HCT116 (cell line): Measurements from ENCODE around the gene CNPPD1. TPM values are rescaled to one million over a fixed set of nuclear protein-coding genes. Genes with fewer than 3 reads are reported as not detected.

Experiments
- ATAC-seq: fragments of 200-7000 bp; cut with Tn5 transposase; 2 replicates; pipeline ENCODE4 v1.9.1; 2020; ENCODE audit warnings: mild to moderate bottlenecking, moderate library complexity
- BruUV-seq: library from RNA; stranded (reverse); fragments of 400-500 nt; replicated peaks from 2 replicates; lab custom pipeline; 2021; lab: Mats Ljungman, UMichigan
- CTCF ChIA-PET: fragments of 300-600 bp; sonication (Branson Sonifier 250); formaldehyde crosslinking; loops from one replicate; lab custom pipeline; 2021; ENCODE audit warnings: antibody characterized with exemption; lab: Charles Lee
- POLR2A ChIA-PET: fragments of 300-600, 350-600 bp; sonication (Branson Sonifier 250); formaldehyde crosslinking; loops from one replicate; lab custom pipeline; 2021; ENCODE audit warnings: antibody characterized with exemption; lab: Charles Lee
- RAD21 ChIA-PET, 2 experiments: fragments of 300-600 bp; sonication (Branson Sonifier 250); formaldehyde crosslinking; loops; one replicate each; lab custom pipeline; 2023; ENCODE audit warnings: low total read pairs in 2 of 2; ENCODE audit not compliant: uncharacterized antibody in 2 of 2, unreplicated experiment in 2 of 2, low non-redundant PET in 1 of 2; lab: Charles Lee
- DNase-seq: peaks from one replicate; pipeline ENCODE4 v3.0.0-alpha.2; 2010; ENCODE audit warnings: low read depth, low spot score
- H2AFZ ChIP-seq: fragments of 200-600 bp; shearing (Covaris generic), sonication (generic); 2 replicates; pipeline ENCODE4 v1.6.1; 2017; ENCODE audit warnings: low read depth, mixed run types, mixed read lengths, antibody characterized with exemption, low read length; ENCODE audit not compliant: poor library complexity, severe bottlenecking
- H3K27ac ChIP-seq: 2 replicates; pipeline ENCODE4 v1.5.1; 2012; ENCODE audit warnings: low read depth, low read length
- H3K27me3 ChIP-seq: fragments of 200-600 bp; sonication (generic); 2 replicates; pipeline ENCODE4 v1.6.1; 2016; ENCODE audit warnings: mixed run types, low read length, mixed read lengths; ENCODE audit not compliant: insufficient read depth
- H3K36me3 ChIP-seq, 2 experiments: fragments of 200-500 bp in 1 of 2; fragments of 200-600 bp in 1 of 2; sonication (Bioruptor generic) in 1 of 2; sonication (generic) in 1 of 2; 2 replicates each; pipeline versions ENCODE4 v1.5.1 to v1.6.1; 2014 to 2016; ENCODE audit warnings: low read length in 2 of 2, inconsistent platforms in 1 of 2, mixed read lengths in 1 of 2, mixed run types in 1 of 2; ENCODE audit not compliant: insufficient read depth in 2 of 2, control insufficient read depth in 1 of 2
- H3K4me1 ChIP-seq, 2 experiments: fragments of 200-600 bp in 1 of 2; sonication (generic) in 1 of 2; 2 replicates each; pipeline versions ENCODE4 v1.5.1 to v1.6.1; 2012 to 2017; ENCODE audit warnings: low read length in 2 of 2, inconsistent platforms in 1 of 2, mild to moderate bottlenecking in 1 of 2, mixed read lengths in 1 of 2, mixed run types in 1 of 2, moderate library complexity in 1 of 2; ENCODE audit not compliant: insufficient read depth in 2 of 2, control insufficient read depth in 1 of 2
- H3K4me2 ChIP-seq: fragments of 200-600 bp; sonication (generic); 2 replicates; pipeline ENCODE4 v1.6.1; 2017; ENCODE audit warnings: mixed run types, low read length, mixed read lengths
- H3K4me3 ChIP-seq, 2 experiments: fragments of 200-600 bp in 1 of 2; sonication (generic) in 1 of 2; replicated peaks in 1 of 2; 2 replicates each; pipeline ENCODE4 v1.5.1; 2011 to 2016; ENCODE audit warnings: low read length in 2 of 2, control low read depth in 1 of 2, low read depth in 1 of 2, mild to moderate bottlenecking in 1 of 2, mixed read lengths in 1 of 2, mixed run types in 1 of 2
- H3K79me2 ChIP-seq: fragments of 200-600 bp; sonication (generic); 2 replicates; pipeline ENCODE4 v1.6.1; 2017; ENCODE audit warnings: mild to moderate bottlenecking, mixed run types, low read length, moderate library complexity, mixed read lengths; ENCODE audit not compliant: insufficient read depth
- H3K9ac ChIP-seq: fragments of 200-600 bp; sonication (generic); 2 replicates; pipeline ENCODE4 v1.6.1; 2016; ENCODE audit warnings: low read length, mixed read lengths
- H3K9me2 ChIP-seq: fragments of 200-600 bp; sonication (generic), shearing (Covaris generic); 2 replicates; pipeline ENCODE4 v1.6.1; 2017; ENCODE audit warnings: mixed run types, mild to moderate bottlenecking, moderate library complexity; ENCODE audit not compliant: insufficient read depth
- H3K9me3 ChIP-seq, 2 experiments: fragments of 200-500 bp in 1 of 2; fragments of 200-600 bp in 1 of 2; sonication (Bioruptor generic) in 1 of 2; sonication (generic) in 1 of 2; 2 replicates each; pipeline ENCODE4 v1.6.1; 2014 to 2017; ENCODE audit warnings: low read length in 2 of 2, mixed read lengths in 2 of 2, inconsistent platforms in 1 of 2, low read depth in 1 of 2, mild to moderate bottlenecking in 1 of 2, mixed run types in 1 of 2, moderate library complexity in 1 of 2; ENCODE audit not compliant: control insufficient read depth in 1 of 2, insufficient read depth in 1 of 2
- H4K20me1 ChIP-seq: fragments of 200-600 bp; sonication (generic), shearing (Covaris generic); 2 replicates; pipeline ENCODE4 v1.6.1; 2017; ENCODE audit warnings: mixed run types, mild to moderate bottlenecking, moderate library complexity; ENCODE audit not compliant: insufficient read depth
- CTCF ChIP-seq, 3 experiments: fragments of 200-600 bp in 1 of 3; sonication (generic) in 1 of 3; IDR thresholded peaks in 2 of 3; conservative IDR thresholded peaks in 1 of 3; 2 replicates each; pipeline ENCODE4 v1.5.1; 2012 to 2017; ENCODE audit warnings: low read depth in 2 of 3, low read length in 2 of 3, antibody characterized with exemption in 1 of 3, borderline replicate concordance in 1 of 3, control low read depth in 1 of 3, mild to moderate bottlenecking in 1 of 3, mixed read lengths in 1 of 3, mixed run types in 1 of 3, moderate library complexity in 1 of 3; ENCODE audit not compliant: insufficient read depth in 1 of 3
- EGR1 ChIP-seq: IDR thresholded peaks from 2 replicates; pipeline ENCODE4 v1.6.1; 2012; ENCODE audit warnings: low read depth
- EZH2 ChIP-seq: fragments of 200-600 bp; sonication (generic); IDR thresholded peaks from 2 replicates; pipeline ENCODE4 v1.6.1; 2017; ENCODE audit warnings: antibody characterized with exemption, mixed run types
- EZH2phosphoT487 ChIP-seq: fragments of 200-600 bp; IDR thresholded peaks from 2 replicates; pipeline ENCODE4 v1.6.1; 2018; ENCODE audit warnings: antibody characterized with exemption, borderline replicate concordance
- POLR2A ChIP-seq: IDR thresholded peaks from 2 replicates; pipeline ENCODE4 v1.7.0; 2011; ENCODE audit warnings: borderline replicate concordance; ENCODE audit not compliant: insufficient read depth, insufficient read length; ENCODE audit errors: extremely low read depth
- REST ChIP-seq: IDR thresholded peaks from 2 replicates; pipeline ENCODE4 v1.6.1; 2012; ENCODE audit warnings: low read depth
- SRF ChIP-seq: IDR thresholded peaks from 2 replicates; pipeline ENCODE4 v1.6.1; 2012; ENCODE audit warnings: low read depth
- TCF7L2 ChIP-seq: IDR thresholded peaks from 2 replicates; pipeline ENCODE4 v1.7.0; 2011; ENCODE audit warnings: borderline replicate concordance, inconsistent platforms; ENCODE audit not compliant: insufficient read depth, insufficient read length; ENCODE audit errors: extremely low read depth
- intact Hi-C: fragments of 100-400 bp; cut with micrococcal nuclease; formaldehyde crosslinking; loops from 2 replicates; pipeline ENCODE4 v1.10.0; 2022
- total RNA-seq: library from RNA; stranded (reverse); gene quantifications from one replicate; pipeline ENCODE4 v1.2.1, GENCODE V29; 2021; ENCODE audit not compliant: unreplicated experiment

The CNPPD1 gene
- total RNA-seq, 1 experiment from 2014 or later = 41.9 TPM

GRCh38 chr2:219125886-219126270 lies 50.8 kb downstream of the CNPPD1 start:
- H3K9me3 ChIP-seq = no peaks in the 10 kb centered on the region
- ChIA-PET CTCF (interaction anchor here (0.9 to 1.2 kb wide), 3 partner anchors 29 to 96 kb away, joined by 3 to 6 read pairs (median 4); no protein-coding TSS in a partner anchor), POLR2A (no interaction called here), RAD21 (interaction anchor here (0.5 to 1.4 kb wide), 3 partner anchors 29 to 127 kb away, joined by 3 to 4 read pairs (median 3); partner anchors contain the start of gene TUBA4B (in 1 of the 2))
- no peaks in the 10 kb centered on the region for H3K36me3 ChIP-seq
- H3K4me2 ChIP-seq = peak overlapping the region; percentile 72
- H3K9me2 ChIP-seq = no peaks in the 10 kb centered on the region
- no peaks in the 10 kb centered on the region for H3K79me2 ChIP-seq
- H4K20me1 ChIP-seq = no peaks in the 10 kb centered on the region
- DNase-seq (no peak), ATAC-seq (no peak)
- peak overlapping the region in 1 of 2 experiments; percentile 37; a peak in 1 of 4 replicates for H3K4me3 ChIP-seq
- H3K27ac ChIP-seq = no peak overlapping the region
- intact Hi-C loops = no loop called here
- peaks cover 22 to 27% of the 10 kb centered on the region in 2 experiments for H3K4me1 ChIP-seq
- no peaks in the 10 kb centered on the region; the same call in 1 of the 2 replicates for H3K27me3 ChIP-seq
- TF ChIP-seq TCF7L2 (no peak), REST (no peak), EGR1 (no peak), EZH2phosphoT487 (no peak), EZH2 (no peak), CTCF (IDR thresholded peaks at IDR 0.05 in 2 of 3, conservative IDR thresholded peaks at IDR 0.05 in 1 of 3; ENCODE audit: borderline replicate concordance in 1 of 3, insufficient read depth in 1 of 3, low read depth in 2 of 3, low read length in 2 of 3) (no peak), POLR2A (no peak), SRF (no peak)
- no TSS peak for BruUV-seq
- H3K9ac ChIP-seq = peak overlapping the region; percentile 30
- no peak overlapping the region for H2AFZ ChIP-seq
